HepG2 (cell line): ENCODE results near the gene MKS1. TPM values are rescaled to one million over a fixed set of nuclear protein-coding genes. Genes with fewer than 3 reads are reported as not detected.
A peak's percentile ranks its signal among the peaks of the same experiment; 100 is the strongest.

ENCODE experiments used
- ARHGAP35 ChIP-seq: sonication (generic); formaldehyde crosslinking; IDR thresholded peaks from 2 replicates; pipeline ENCODE4 v1.9.0; 2022; ENCODE audit warnings: mild to moderate bottlenecking, inconsistent platforms, moderate library complexity, missing genetic modification reagents, borderline replicate concordance
- DNMT1 ChIP-seq: sonication (generic); formaldehyde crosslinking; IDR thresholded peaks from 2 replicates; pipeline ENCODE4 v1.5.1; 2020; ENCODE audit warnings: mild to moderate bottlenecking, missing genetic modification reagents
- FOXM1 ChIP-seq: sonication (generic); formaldehyde crosslinking; IDR thresholded peaks from 2 replicates; pipeline ENCODE4 v1.5.0; 2020; ENCODE audit warnings: missing genetic modification reagents
- PTBP1 ChIP-seq: fragments of 200-400 bp; formaldehyde crosslinking; IDR thresholded peaks from 2 replicates; pipeline ENCODE4 v1.6.1; 2018; ENCODE audit warnings: low read length, low read depth; ENCODE audit not compliant: poor library complexity, severe bottlenecking
- RAD21 ChIP-seq: fragments of 450-650 bp; formaldehyde crosslinking; IDR thresholded peaks from 2 replicates; pipeline ENCODE4 v1.5.0; 2020; ENCODE audit warnings: mild to moderate bottlenecking
- RBFOX2 ChIP-seq: fragments of 200-400 bp; formaldehyde crosslinking; IDR thresholded peaks from 2 replicates; pipeline ENCODE4 v1.6.1; 2017; ENCODE audit warnings: low read depth, mild to moderate bottlenecking, low read length
- RCOR2 ChIP-seq: IDR thresholded peaks from 2 replicates; pipeline ENCODE4 v1.6.1; 2016; ENCODE audit warnings: missing biosample characterization, missing genetic modification reagents
- SATB2 ChIP-seq: sonication (generic); formaldehyde crosslinking; IDR thresholded peaks from 2 replicates; pipeline ENCODE4 v1.5.0; 2020; ENCODE audit warnings: missing genetic modification reagents
- SMAD9 ChIP-seq: sonication (generic); formaldehyde crosslinking; IDR thresholded peaks from 2 replicates; pipeline ENCODE4 v1.5.1; 2020; ENCODE audit warnings: mild to moderate bottlenecking, missing genetic modification reagents
- ZFP90 ChIP-seq: sonication (generic); formaldehyde crosslinking; IDR thresholded peaks from 2 replicates; pipeline ENCODE4 v1.8.0; 2022; ENCODE audit warnings: missing genetic modification reagents, mild to moderate bottlenecking, inconsistent platforms, borderline replicate concordance
- ZNF333 ChIP-seq: sonication (generic); formaldehyde crosslinking; IDR thresholded peaks from 2 replicates; pipeline ENCODE4 v1.4.0; 2020; ENCODE audit warnings: mild to moderate bottlenecking, missing genetic modification reagents, borderline replicate concordance
- ZNF431 ChIP-seq: sonication (generic); formaldehyde crosslinking; IDR thresholded peaks from 2 replicates; pipeline ENCODE4 v1.9.0; 2022; ENCODE audit warnings: missing genetic modification reagents, low read depth, mild to moderate bottlenecking, borderline replicate concordance
- ZNF557 ChIP-seq: sonication (generic); formaldehyde crosslinking; IDR thresholded peaks from 2 replicates; pipeline ENCODE4 v1.4.0; 2020; ENCODE audit warnings: missing genetic modification reagents
- polyA plus RNA-seq, 8 experiments: library from polyadenylated mRNA; depleted of rRNA in 3 of 8; stranded (reverse) in 7 of 8; unstranded in 1 of 8; fragments of >200 nt; fragmentation: Illumina TruSeq in 4 of 8; extraction: Trizol in 4 of 8; gene quantifications; 2 replicates each; pipeline versions ENCODE4 v1.2.1 to v1.2.3, GENCODE V29; 2011 to 2016; ENCODE audit warnings: low read depth in 4 of 8, missing spikeins in 1 of 8, mixed read lengths in 1 of 8; ENCODE audit not compliant: insufficient read depth in 1 of 8
- total RNA-seq, 5 experiments: library from RNA; depleted of rRNA; stranded (reverse); fragments of >200 nt; fragmentation: Illumina TruSeq; extraction: Trizol; gene quantifications; 2 replicates each; pipeline ENCODE4 v1.2.3, GENCODE V29; 2016; ENCODE audit warnings: low read depth in 1 of 5
- TF ChIP-seq, protein P1 (sequence below): sonication (generic); formaldehyde crosslinking; IDR thresholded peaks from 2 replicates; pipeline ENCODE4 v1.8.0; 2022; ENCODE audit warnings: missing genetic modification reagents, mild to moderate bottlenecking, moderate library complexity, borderline replicate concordance
- TF ChIP-seq, protein P2 (sequence below): sonication (generic); formaldehyde crosslinking; IDR thresholded peaks from 2 replicates; pipeline ENCODE4 v1.4.0; 2020; ENCODE audit warnings: mild to moderate bottlenecking, missing genetic modification reagents
- TF ChIP-seq, protein P3 (sequence below), 2 experiments: sonication (generic) in 1 of 2; formaldehyde crosslinking in 1 of 2; IDR thresholded peaks; 2 replicates each; pipeline versions ENCODE4 v1.6.1 to v1.9.0; 2014 to 2022; ENCODE audit warnings: antibody characterized with exemption in 1 of 2, borderline replicate concordance in 1 of 2, inconsistent platforms in 1 of 2, low read depth in 1 of 2, missing genetic modification reagents in 1 of 2
- TF ChIP-seq, protein P4 (sequence below): sonication (generic); formaldehyde crosslinking; IDR thresholded peaks from 2 replicates; pipeline ENCODE4 v1.4.0; 2020; ENCODE audit warnings: mild to moderate bottlenecking, missing genetic modification reagents

MKS1 gene
- total and polyA plus RNA-seq, 2 of the 13 experiments (the other 11 are each of a cell fraction or from before 2014, with no cell fraction given): 16.1 to 26.3 TPM

DNA sequence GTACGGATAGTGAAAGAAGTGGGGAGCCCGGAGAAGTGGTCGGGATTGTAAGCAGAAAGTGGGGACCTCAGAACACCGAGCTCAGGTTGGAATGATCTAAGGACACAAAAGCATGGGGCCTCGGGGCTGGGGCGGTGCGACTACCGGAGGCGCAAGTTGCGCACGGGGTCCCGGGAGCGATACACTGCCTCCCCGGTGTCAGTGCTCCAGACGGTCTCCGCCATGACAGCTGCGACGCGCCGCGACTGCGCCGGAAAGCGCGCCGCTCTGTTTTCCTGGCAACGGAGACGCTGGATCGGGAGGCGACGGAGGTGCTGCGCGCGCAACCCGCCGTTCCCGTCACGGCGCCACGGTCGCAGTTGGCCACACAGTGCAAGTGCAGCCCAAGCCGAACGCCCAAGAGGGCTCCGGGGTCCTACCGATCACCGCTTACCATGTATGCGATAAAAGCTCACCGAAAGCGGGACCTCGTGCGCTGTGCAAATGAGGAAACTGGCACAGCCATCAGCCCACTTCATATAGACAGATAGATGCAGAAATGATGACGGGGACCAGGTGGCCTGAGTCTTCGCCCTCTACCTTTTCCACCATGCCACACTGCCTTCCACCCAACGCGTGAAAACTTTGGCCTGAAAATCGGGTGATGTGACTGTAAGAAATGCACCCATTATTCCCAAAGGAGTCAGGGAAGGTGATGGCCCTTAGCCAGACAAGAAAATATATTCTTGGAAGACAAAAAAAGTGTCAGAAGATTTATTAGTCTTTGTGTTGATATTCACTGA is at the start of gene MKS1 (continued):
- TF ChIP-seq SMAD9 (CRISPR knock-in tag) (peak; percentile 81; the same call in 1 of the 2 replicates), RBFOX2 (peak; percentile 94), ZFP90 (CRISPR knock-in tag) (peak; percentile 92), PTBP1 (no peak), DNMT1 (peak; percentile 84; the same call in 1 of the 2 replicates), ZNF431 (0 out of 2 replicates have a peak, but pooled peaks have one; percentile 72), ZNF557 (no peak), RAD21 (peak; percentile 21; the same call in 1 of the 2 replicates), FOXM1 (peak; percentile 30; the same call in 1 of the 2 replicates), RCOR2 (no peak), ARHGAP35 (CRISPR knock-in tag) (peak; percentile 30; the same call in 1 of the 2 replicates), ZNF333 (CRISPR knock-in tag) (no peak), SATB2 (peak; percentile 66; the same call in 1 of the 2 replicates)
- TF ChIP-seq, protein P1, sequence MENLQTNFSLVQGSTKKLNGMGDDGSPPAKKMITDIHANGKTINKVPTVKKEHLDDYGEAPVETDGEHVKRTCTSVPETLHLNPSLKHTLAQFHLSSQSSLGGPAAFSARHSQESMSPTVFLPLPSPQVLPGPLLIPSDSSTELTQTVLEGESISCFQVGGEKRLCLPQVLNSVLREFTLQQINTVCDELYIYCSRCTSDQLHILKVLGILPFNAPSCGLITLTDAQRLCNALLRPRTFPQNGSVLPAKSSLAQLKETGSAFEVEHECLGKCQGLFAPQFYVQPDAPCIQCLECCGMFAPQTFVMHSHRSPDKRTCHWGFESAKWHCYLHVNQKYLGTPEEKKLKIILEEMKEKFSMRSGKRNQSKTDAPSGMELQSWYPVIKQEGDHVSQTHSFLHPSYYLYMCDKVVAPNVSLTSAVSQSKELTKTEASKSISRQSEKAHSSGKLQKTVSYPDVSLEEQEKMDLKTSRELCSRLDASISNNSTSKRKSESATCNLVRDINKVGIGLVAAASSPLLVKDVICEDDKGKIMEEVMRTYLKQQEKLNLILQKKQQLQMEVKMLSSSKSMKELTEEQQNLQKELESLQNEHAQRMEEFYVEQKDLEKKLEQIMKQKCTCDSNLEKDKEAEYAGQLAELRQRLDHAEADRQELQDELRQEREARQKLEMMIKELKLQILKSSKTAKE (CRISPR knock-in tag): no peak
- TF ChIP-seq, protein P2, sequence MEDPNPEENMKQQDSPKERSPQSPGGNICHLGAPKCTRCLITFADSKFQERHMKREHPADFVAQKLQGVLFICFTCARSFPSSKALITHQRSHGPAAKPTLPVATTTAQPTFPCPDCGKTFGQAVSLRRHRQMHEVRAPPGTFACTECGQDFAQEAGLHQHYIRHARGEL (CRISPR knock-in tag): peak; percentile 66; the same call in 1 of the 2 replicates
- TF ChIP-seq, protein P3, sequence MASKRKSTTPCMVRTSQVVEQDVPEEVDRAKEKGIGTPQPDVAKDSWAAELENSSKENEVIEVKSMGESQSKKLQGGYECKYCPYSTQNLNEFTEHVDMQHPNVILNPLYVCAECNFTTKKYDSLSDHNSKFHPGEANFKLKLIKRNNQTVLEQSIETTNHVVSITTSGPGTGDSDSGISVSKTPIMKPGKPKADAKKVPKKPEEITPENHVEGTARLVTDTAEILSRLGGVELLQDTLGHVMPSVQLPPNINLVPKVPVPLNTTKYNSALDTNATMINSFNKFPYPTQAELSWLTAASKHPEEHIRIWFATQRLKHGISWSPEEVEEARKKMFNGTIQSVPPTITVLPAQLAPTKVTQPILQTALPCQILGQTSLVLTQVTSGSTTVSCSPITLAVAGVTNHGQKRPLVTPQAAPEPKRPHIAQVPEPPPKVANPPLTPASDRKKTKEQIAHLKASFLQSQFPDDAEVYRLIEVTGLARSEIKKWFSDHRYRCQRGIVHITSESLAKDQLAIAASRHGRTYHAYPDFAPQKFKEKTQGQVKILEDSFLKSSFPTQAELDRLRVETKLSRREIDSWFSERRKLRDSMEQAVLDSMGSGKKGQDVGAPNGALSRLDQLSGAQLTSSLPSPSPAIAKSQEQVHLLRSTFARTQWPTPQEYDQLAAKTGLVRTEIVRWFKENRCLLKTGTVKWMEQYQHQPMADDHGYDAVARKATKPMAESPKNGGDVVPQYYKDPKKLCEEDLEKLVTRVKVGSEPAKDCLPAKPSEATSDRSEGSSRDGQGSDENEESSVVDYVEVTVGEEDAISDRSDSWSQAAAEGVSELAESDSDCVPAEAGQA (IDR thresholded peaks at IDR 0.05; ENCODE audit: low read depth): peak; percentile 88
- TF ChIP-seq, protein P3 (CRISPR knock-in tag; IDR thresholded peaks at IDR 0.05; ENCODE audit: borderline replicate concordance): no peak
- TF ChIP-seq, protein P4, sequence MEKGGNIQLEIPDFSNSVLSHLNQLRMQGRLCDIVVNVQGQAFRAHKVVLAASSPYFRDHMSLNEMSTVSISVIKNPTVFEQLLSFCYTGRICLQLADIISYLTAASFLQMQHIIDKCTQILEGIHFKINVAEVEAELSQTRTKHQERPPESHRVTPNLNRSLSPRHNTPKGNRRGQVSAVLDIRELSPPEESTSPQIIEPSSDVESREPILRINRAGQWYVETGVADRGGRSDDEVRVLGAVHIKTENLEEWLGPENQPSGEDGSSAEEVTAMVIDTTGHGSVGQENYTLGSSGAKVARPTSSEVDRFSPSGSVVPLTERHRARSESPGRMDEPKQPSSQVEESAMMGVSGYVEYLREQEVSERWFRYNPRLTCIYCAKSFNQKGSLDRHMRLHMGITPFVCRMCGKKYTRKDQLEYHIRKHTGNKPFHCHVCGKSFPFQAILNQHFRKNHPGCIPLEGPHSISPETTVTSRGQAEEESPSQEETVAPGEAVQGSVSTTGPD (CRISPR knock-in tag): no peak; the same call in 1 of the 2 replicates
